ENCODE measurements around the gene DNAH17.

The DNAH17 gene

GRCh38 chr17:78532311-78532710 lies 44.9 kb downstream of the DNAH17 start:
- no peak overlapping the region for H3K4me3 ChIP-seq
- no peak for DNase-seq (ENCODE audit: low spot score)
- TF ChIP-seq CTCF (IDR thresholded peaks at IDR 0.05), result no peak
- H3K27ac ChIP-seq, result no peak overlapping the region

- Histone ChIP-seq H3K27ac (no peak overlapping the region), H3K4me3 (no peak overlapping the region)
- no peak for DNase-seq (ENCODE audit: low spot score)
- no peak for TF ChIP-seq CTCF (IDR thresholded peaks at IDR 0.05)
Observed at GRCh38 chr17:78530675-78531074, 46.5 kb downstream of the DNAH17 start.

GRCh38 chr17:78529871-78530670 lies 47.1 kb downstream of the DNAH17 start:
- no peak for DNase-seq (ENCODE audit: low spot score)
- H3K4me3 ChIP-seq, result no peak overlapping the region
- no peak overlapping the region for H3K27ac ChIP-seq
- no peak for TF ChIP-seq CTCF (IDR thresholded peaks at IDR 0.05)

DNA sequence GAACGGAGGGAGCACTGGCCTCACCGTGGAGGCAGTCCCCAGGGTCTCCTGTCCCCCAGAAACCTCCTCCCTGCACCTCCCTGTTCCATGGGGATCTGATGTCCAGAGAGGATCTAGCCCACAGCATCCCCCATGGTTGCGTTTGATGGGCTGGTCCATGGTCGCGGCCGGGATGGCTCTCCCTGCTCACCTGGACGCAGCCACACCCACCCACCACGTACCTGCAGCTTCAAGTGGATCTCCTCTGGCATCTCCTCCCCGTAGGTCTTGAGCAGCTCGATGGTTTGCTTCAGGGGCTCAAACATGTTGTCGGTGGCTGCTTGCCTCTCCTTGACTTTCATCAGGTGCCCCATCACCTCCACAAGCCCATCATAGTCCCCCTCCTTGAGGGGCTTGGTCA lies 47.9 kb downstream of the DNAH17 start:
- Histone ChIP-seq H3K27ac (no peak overlapping the region), H3K4me3 (no peak overlapping the region)
- no peak for DNase-seq (ENCODE audit: low spot score)
- no peak for TF ChIP-seq CTCF (IDR thresholded peaks at IDR 0.05)

- no peak overlapping the region for H3K4me3 ChIP-seq
- no peak for DNase-seq (ENCODE audit: low spot score)
- no peak for TF ChIP-seq CTCF (IDR thresholded peaks at IDR 0.05)
- no peak overlapping the region for H3K27ac ChIP-seq
Observed at GRCh38 chr17:78528541-78528940, 48.7 kb downstream of the DNAH17 start.

- TF ChIP-seq CTCF (IDR thresholded peaks at IDR 0.05), result no peak
- Histone ChIP-seq H3K4me3 (no peak overlapping the region), H3K27ac (no peak overlapping the region)
- no peak for DNase-seq (ENCODE audit: low spot score)
Observed at GRCh38 chr17:78527345-78527744, 49.9 kb downstream of the DNAH17 start.
